ENCODE results near the gene HOOK1.

HOOK1 gene

DNA sequence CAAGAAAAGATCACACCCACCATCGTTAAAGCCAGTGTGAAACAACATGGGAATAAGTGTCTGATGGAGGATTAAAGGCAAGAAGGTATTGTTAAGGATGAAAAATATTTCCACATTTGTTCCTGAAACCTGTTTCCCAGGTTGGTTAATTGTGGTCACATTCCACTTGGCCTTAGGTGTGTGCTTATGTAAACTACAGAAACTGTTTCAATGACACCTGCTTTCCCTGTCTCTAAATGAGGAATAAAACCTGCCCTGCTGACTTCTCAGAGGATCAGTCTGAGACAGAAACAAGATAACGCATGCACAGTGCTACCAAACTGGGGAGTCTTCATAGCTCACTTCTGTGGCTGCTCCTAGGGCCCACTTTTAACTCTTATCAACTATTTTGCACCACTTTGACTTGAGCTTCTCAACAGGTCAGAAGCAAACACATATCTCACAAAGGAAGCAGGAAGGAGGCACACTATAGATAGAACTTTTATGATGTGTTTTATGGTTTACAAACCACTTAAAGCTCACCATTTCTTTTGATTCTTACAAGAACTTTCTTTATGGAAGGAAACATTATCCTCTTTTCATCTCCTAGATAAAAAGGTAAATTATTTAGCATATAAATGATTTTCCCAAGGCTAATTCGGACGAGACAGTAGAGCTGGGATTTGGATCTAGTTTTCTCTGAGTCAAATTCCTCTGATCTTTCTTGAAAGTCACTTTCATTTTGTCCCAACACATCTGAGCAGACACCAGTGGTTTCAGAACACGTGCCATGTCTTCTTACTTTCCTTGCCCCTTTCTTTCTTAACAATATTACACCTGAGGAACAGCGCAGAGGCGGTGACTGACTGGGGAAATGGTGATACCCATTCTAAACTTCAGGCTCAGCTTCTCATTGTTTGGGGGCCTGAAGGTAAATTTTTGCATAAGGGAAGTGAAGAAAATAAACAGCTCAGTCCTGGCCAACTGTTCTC, 78.4 kb downstream of the HOOK1 start:
- H2BK5ac ChIP-seq (ENCODE audit: low read depth, low read length, poor library complexity, severe bottlenecking) = no peak overlapping the region
- H3K4me2 ChIP-seq (ENCODE audit: low read length, poor library complexity, severe bottlenecking) = no peak overlapping the region
- no peaks in the 10 kb centered on the region for H3K4me1 ChIP-seq (ENCODE audit: control insufficient read depth, insufficient read depth, low read depth, low read length)
- H3K27me3 ChIP-seq (ENCODE audit: control insufficient read depth in 1 of 2, insufficient read depth in 1 of 2, low read length in 2 of 2) = no peaks in the 10 kb centered on the region
- H3K36me3 ChIP-seq (ENCODE audit: control insufficient read depth in 1 of 2, insufficient read depth in 2 of 2, low read depth in 1 of 2, low read length in 2 of 2) = no peaks in the 10 kb centered on the region
- H3K27ac ChIP-seq (ENCODE audit: low read length, poor library complexity, severe bottlenecking) = no peak overlapping the region
- H4K8ac ChIP-seq (ENCODE audit: low read length) = no peak overlapping the region
- no peak overlapping the region for H3K4ac ChIP-seq (ENCODE audit: low read depth in 1 of 2, low read length in 2 of 2)
- H3K79me1 ChIP-seq (replicated peaks; ENCODE audit: low read length, poor library complexity, severe bottlenecking) = no peaks in the 10 kb centered on the region
- no peak overlapping the region for H3K4me3 ChIP-seq (ENCODE audit: insufficient read depth in 1 of 2, low read depth in 1 of 2, low read length in 2 of 2)
- H2BK120ac ChIP-seq (ENCODE audit: low read depth, low read length) = no peak overlapping the region
- no peak for DNase-seq
- no peak overlapping the region for H2BK12ac ChIP-seq (ENCODE audit: low read length in 2 of 2)
- H2BK15ac ChIP-seq (ENCODE audit: low read depth, poor library complexity, severe bottlenecking) = no peak overlapping the region
- no peak overlapping the region for H3K18ac ChIP-seq (ENCODE audit: low read depth in 1 of 2, low read length in 2 of 2)
- H3K9me3 ChIP-seq (ENCODE audit: control insufficient read depth, low read length) = peaks cover 4% of the 10 kb centered on the region
- no peak overlapping the region for H4K91ac ChIP-seq (ENCODE audit: low read length)
- 81% methylated on average over 7 of the region's 7 CpGs for WGBS
- H2AFZ ChIP-seq (ENCODE audit: low read depth, low read length) = no peak overlapping the region
- H2AK5ac ChIP-seq (ENCODE audit: low read length, severe bottlenecking) = no peak overlapping the region
- no peak overlapping the region for H3K9ac ChIP-seq (ENCODE audit: low read length)
- no peak overlapping the region for H3K14ac ChIP-seq (ENCODE audit: low read length in 2 of 2)
- H3K23ac ChIP-seq (ENCODE audit: low read length in 2 of 2) = no peak overlapping the region

DNA sequence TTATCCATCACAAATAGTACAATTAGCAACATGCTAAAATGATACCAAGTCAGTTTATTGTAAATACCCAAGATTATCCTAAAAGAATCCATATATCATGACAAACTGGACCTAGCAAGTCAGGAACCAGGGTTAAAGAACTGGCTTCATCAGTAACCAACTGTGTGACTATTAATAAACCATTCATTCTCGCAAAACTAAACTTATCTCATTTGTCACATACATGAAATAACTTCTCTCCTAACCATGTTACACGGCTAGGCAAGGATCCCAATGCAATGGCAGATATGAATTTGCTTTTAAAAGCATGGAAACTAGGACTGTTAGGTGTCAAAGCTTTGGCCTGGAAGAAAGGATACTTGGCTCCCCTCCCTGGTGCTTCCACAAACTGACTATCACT, 82.4 kb downstream of the HOOK1 start:
- no peak overlapping the region for H3K4ac ChIP-seq (ENCODE audit: low read depth in 1 of 2, low read length in 2 of 2)
- no peaks in the 10 kb centered on the region for H3K79me1 ChIP-seq (replicated peaks; ENCODE audit: low read length, poor library complexity, severe bottlenecking)
- no peak overlapping the region for H3K4me2 ChIP-seq (ENCODE audit: low read length, poor library complexity, severe bottlenecking)
- H3K18ac ChIP-seq (ENCODE audit: low read depth in 1 of 2, low read length in 2 of 2) = no peak overlapping the region
- 83% methylated on average over 1 of the region's 2 CpGs for WGBS
- no peaks in the 10 kb centered on the region for H3K27me3 ChIP-seq (ENCODE audit: control insufficient read depth in 1 of 2, insufficient read depth in 1 of 2, low read length in 2 of 2)
- no peak overlapping the region for H3K27ac ChIP-seq (ENCODE audit: low read length, poor library complexity, severe bottlenecking)
- H3K14ac ChIP-seq (ENCODE audit: low read length in 2 of 2) = no peak overlapping the region
- no peak overlapping the region for H4K8ac ChIP-seq (ENCODE audit: low read length)
- H3K9ac ChIP-seq (ENCODE audit: low read length) = no peak overlapping the region
- H3K4me1 ChIP-seq (ENCODE audit: control insufficient read depth, insufficient read depth, low read depth, low read length) = peaks cover 1% of the 10 kb centered on the region
- H3K4me3 ChIP-seq (ENCODE audit: insufficient read depth in 1 of 2, low read depth in 1 of 2, low read length in 2 of 2) = no peak overlapping the region
- no peak overlapping the region for H2AK5ac ChIP-seq (ENCODE audit: low read length, severe bottlenecking)
- no peak overlapping the region for H2BK15ac ChIP-seq (ENCODE audit: low read depth, poor library complexity, severe bottlenecking)
- no peaks in the 10 kb centered on the region for H3K36me3 ChIP-seq (ENCODE audit: control insufficient read depth in 1 of 2, insufficient read depth in 2 of 2, low read depth in 1 of 2, low read length in 2 of 2)
- H3K9me3 ChIP-seq (ENCODE audit: control insufficient read depth, low read length) = no peaks in the 10 kb centered on the region
- H4K91ac ChIP-seq (ENCODE audit: low read length) = no peak overlapping the region
- H3K23ac ChIP-seq (ENCODE audit: low read length in 2 of 2) = no peak overlapping the region
- H2BK5ac ChIP-seq (ENCODE audit: low read depth, low read length, poor library complexity, severe bottlenecking) = no peak overlapping the region
- H2BK12ac ChIP-seq (ENCODE audit: low read length in 2 of 2) = no peak overlapping the region
- H2AFZ ChIP-seq (ENCODE audit: low read depth, low read length) = no peak overlapping the region
- no peak for DNase-seq
- no peak overlapping the region for H2BK120ac ChIP-seq (ENCODE audit: low read depth, low read length)

DNA sequence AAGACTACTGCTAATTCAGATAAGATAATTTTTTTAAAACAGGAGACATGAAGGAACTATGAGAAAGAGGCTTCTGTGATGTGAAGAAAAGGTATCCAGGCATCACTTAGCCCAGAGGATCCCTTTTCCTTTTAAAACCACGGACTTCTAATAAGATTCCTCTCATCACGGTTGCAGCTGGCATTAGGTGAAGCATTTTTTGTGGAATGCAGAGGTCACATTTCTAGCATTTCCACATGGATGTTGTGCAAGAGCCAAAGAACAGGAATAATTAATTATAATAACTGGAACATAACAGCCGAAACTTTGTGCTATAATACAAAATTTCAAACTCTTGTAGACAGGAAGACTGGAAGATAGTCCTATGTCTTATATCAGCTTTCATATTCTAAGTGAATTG, 84.2 kb downstream of the HOOK1 start:
- H3K23ac ChIP-seq (ENCODE audit: low read length in 2 of 2) = no peak overlapping the region
- H3K27ac ChIP-seq (ENCODE audit: low read length, poor library complexity, severe bottlenecking) = no peak overlapping the region
- H3K14ac ChIP-seq (ENCODE audit: low read length in 2 of 2) = no peak overlapping the region
- H2BK5ac ChIP-seq (ENCODE audit: low read depth, low read length, poor library complexity, severe bottlenecking) = no peak overlapping the region
- H3K18ac ChIP-seq (ENCODE audit: low read depth in 1 of 2, low read length in 2 of 2) = no peak overlapping the region
- H3K9ac ChIP-seq (ENCODE audit: low read length) = no peak overlapping the region
- H4K91ac ChIP-seq (ENCODE audit: low read length) = no peak overlapping the region
- no peak overlapping the region for H2AK5ac ChIP-seq (ENCODE audit: low read length, severe bottlenecking)
- H2BK15ac ChIP-seq (ENCODE audit: low read depth, poor library complexity, severe bottlenecking) = no peak overlapping the region
- H3K9me3 ChIP-seq (ENCODE audit: control insufficient read depth, low read length) = no peaks in the 10 kb centered on the region
- H3K4me2 ChIP-seq (ENCODE audit: low read length, poor library complexity, severe bottlenecking) = no peak overlapping the region
- H3K4me1 ChIP-seq (ENCODE audit: control insufficient read depth, insufficient read depth, low read depth, low read length) = peaks cover 1% of the 10 kb centered on the region
- H2AFZ ChIP-seq (ENCODE audit: low read depth, low read length) = no peak overlapping the region
- WGBS = no CpG with 5 or more reads among the region's 3 CpGs
- no peak overlapping the region for H4K8ac ChIP-seq (ENCODE audit: low read length)
- H3K36me3 ChIP-seq (ENCODE audit: control insufficient read depth in 1 of 2, insufficient read depth in 2 of 2, low read depth in 1 of 2, low read length in 2 of 2) = no peaks in the 10 kb centered on the region
- H3K27me3 ChIP-seq (ENCODE audit: control insufficient read depth in 1 of 2, insufficient read depth in 1 of 2, low read length in 2 of 2) = no peaks in the 10 kb centered on the region
- H2BK12ac ChIP-seq (ENCODE audit: low read length in 2 of 2) = no peak overlapping the region
- no peak overlapping the region for H2BK120ac ChIP-seq (ENCODE audit: low read depth, low read length)
- no peak for DNase-seq
- no peak overlapping the region for H3K4ac ChIP-seq (ENCODE audit: low read depth in 1 of 2, low read length in 2 of 2)
- H3K4me3 ChIP-seq (ENCODE audit: insufficient read depth in 1 of 2, low read depth in 1 of 2, low read length in 2 of 2) = no peak overlapping the region
- H3K79me1 ChIP-seq (replicated peaks; ENCODE audit: low read length, poor library complexity, severe bottlenecking) = no peaks in the 10 kb centered on the region

DNA sequence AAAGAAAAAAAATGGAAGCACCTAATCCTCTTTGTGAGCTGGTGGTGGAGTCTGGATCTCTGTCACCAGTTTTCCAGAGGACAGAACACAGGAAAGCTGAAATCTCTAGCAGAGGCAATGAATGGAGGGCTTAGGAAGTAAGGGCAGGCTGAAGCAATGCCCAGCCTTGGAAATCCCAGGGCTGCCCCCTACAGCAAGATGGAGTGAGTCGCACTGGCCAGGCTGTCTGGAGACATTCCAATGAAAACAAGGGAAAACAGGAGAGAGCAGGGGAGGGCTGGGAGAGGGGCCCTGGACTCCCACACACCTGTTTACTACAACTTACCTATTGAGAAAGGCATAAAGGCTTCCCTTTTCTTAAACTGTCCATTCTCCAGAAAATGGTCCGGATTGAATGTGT, 85.9 kb downstream of the HOOK1 start:
- Histone ChIP-seq H3K27ac (ENCODE audit: low read length, poor library complexity, severe bottlenecking) (no peak overlapping the region), H3K9ac (ENCODE audit: low read length) (no peak overlapping the region), H2BK120ac (ENCODE audit: low read depth, low read length) (no peak overlapping the region), H2BK15ac (ENCODE audit: low read depth, poor library complexity, severe bottlenecking) (no peak overlapping the region), H3K4ac (ENCODE audit: low read depth in 1 of 2, low read length in 2 of 2) (no peak overlapping the region), H3K4me3 (ENCODE audit: insufficient read depth in 1 of 2, low read depth in 1 of 2, low read length in 2 of 2) (no peak overlapping the region), H2AFZ (ENCODE audit: low read depth, low read length) (no peak overlapping the region), H4K91ac (ENCODE audit: low read length) (no peak overlapping the region), H3K9me3 (ENCODE audit: control insufficient read depth, low read length) (no peaks in the 10 kb centered on the region), H3K23ac (ENCODE audit: low read length in 2 of 2) (no peak overlapping the region), H4K8ac (ENCODE audit: low read length) (no peak overlapping the region), H2BK5ac (ENCODE audit: low read depth, low read length, poor library complexity, severe bottlenecking) (no peak overlapping the region), H2BK12ac (ENCODE audit: low read length in 2 of 2) (no peak overlapping the region), H3K36me3 (ENCODE audit: control insufficient read depth in 1 of 2, insufficient read depth in 2 of 2, low read depth in 1 of 2, low read length in 2 of 2) (no peaks in the 10 kb centered on the region), H3K4me2 (ENCODE audit: low read length, poor library complexity, severe bottlenecking) (no peak overlapping the region), H3K18ac (ENCODE audit: low read depth in 1 of 2, low read length in 2 of 2) (no peak overlapping the region), H3K14ac (ENCODE audit: low read length in 2 of 2) (no peak overlapping the region), H3K79me1 (replicated peaks; ENCODE audit: low read length, poor library complexity, severe bottlenecking) (no peaks in the 10 kb centered on the region), H2AK5ac (ENCODE audit: low read length, severe bottlenecking) (no peak overlapping the region), H3K4me1 (ENCODE audit: control insufficient read depth, insufficient read depth, low read depth, low read length) (peaks cover 1% of the 10 kb centered on the region), H3K27me3 (ENCODE audit: control insufficient read depth in 1 of 2, insufficient read depth in 1 of 2, low read length in 2 of 2) (no peaks in the 10 kb centered on the region)
- WGBS = 100% methylated on average over 2 of the region's 2 CpGs
- DNase-seq = no peak
